ENCODE results near the gene ZBTB34.
"Not testable (repeated sequence)": the region's sequence is repeated elsewhere in the genome, so short reads cannot be mapped to it uniquely, and the experiment has no call there.

The ZBTB34 gene, protein sequence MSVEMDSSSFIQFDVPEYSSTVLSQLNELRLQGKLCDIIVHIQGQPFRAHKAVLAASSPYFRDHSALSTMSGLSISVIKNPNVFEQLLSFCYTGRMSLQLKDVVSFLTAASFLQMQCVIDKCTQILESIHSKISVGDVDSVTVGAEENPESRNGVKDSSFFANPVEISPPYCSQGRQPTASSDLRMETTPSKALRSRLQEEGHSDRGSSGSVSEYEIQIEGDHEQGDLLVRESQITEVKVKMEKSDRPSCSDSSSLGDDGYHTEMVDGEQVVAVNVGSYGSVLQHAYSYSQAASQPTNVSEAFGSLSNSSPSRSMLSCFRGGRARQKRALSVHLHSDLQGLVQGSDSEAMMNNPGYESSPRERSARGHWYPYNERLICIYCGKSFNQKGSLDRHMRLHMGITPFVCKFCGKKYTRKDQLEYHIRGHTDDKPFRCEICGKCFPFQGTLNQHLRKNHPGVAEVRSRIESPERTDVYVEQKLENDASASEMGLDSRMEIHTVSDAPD

DNA sequence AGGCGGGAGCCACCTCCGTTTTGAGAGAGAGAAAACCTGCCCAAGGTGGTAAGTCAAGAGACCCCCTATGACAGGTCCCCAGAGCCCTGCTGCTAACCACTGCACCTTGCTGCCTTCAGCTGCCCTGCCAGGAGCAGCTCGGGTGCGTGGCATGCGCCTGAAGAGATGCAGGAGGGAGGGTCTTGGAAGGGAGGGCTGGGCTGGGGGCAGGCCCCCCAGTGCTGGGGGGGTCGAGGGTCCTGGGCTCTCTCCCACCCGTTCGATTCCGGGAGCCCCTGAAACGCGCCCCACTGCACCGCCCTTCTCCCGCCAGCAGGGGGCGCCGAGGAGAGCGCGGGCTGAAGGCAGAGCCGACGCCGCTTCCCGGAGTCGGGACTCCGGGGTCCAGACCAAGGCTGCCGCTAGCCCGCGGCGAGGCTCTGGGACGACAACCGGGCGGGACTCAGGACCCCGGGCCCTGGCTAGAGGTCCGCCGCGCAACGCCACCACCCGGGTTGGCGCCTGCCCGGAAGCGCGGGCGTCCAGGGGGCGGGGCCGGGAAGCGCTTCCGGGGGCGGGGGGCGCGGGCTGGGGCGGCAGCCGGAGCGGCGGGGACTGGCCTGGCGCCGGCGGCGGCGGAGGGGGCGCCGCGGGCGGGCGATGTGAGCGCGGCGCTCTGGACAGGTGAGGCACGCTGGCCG is at the start of gene ZBTB34:
Gene ZBTB34, plus strand, starts transcription at position 563 of the 680 bp plus-strand sequence. CDS start 18,761 bp downstream, outside the sequence.
- no peak for DNase-seq (ENCODE audit: low read depth)

DNA sequence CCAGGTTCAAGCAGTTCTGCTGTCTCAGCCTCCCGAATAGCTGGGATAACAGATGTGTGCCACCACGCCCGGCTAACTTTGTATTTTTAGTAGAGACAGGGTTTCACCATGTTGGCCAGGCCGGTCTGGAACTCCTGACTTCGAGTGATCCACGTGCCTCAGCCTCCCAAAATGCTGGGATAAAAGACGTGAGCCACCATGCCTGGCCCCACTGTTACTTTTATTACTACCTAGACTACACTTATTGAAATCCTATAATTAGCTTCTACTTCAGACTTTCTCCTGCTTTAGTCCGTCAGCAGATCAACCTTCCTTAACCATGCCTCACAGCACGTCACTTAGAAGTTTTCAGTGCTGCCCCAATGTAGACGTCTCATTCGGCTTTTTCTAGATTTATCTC is 47.4 kb upstream of the ZBTB34 start:
- no peak for DNase-seq (ENCODE audit: low read depth)

DNA sequence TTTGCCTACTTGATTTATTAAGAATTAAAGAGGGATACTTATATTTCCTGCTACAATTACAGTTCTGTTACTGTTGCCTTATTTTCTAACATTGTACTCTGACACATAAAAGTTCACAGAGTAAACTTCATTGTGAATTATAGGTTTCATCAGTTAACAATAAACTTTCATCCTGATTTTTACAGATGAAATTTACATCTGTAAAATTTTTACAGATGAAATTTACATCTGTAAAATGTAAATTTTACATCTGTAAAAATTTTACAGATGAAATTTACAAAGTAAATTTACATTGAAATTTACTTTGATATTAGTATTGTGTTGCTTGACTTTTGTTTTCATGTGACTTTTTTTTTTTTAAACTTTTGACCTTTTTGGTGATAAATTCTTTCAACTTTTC is 46.3 kb upstream of the ZBTB34 start:
- DNase-seq (ENCODE audit: low read depth) = no peak

DNA sequence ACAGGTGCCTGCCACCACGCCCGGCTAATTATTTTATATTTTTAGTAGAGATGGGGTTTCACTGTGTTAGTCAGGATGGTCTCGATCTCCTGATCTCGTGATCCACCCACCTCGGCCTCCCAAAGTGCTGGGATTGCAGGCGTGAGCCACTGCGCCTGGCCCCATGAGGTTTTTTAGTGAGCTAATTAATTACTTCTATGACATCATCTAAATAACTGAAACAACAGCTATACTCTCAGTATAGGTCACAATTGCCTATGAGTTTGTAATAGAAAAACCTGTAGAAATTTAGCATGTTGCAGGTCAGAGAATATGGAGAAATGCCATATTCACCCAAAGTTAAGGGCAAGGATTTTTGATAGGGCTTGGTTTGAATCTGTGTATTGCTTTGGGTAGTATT is 42.8 kb upstream of the ZBTB34 start:
- DNase-seq (ENCODE audit: low read depth) = not testable (repeated sequence)

DNA sequence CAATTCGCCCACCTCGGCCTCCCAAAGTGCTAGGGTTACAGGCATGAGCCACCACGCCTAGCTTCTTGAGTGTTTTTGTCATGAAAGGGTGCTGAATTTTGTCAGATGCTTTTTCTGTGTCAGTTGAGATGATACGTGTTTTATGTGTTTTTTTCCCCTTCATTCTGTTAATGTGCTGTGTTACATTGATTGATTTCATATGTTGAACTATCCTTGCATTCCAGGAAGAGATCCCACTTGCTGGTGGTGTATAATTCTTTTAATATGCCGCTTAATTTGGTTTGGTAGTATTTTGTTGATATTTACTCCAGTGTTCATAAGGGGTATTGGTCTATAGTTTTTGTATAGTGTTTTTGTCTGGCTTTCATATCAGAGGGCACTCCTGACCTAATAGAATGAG is 42.0 kb upstream of the ZBTB34 start:
- no peak for DNase-seq (ENCODE audit: low read depth)

DNA sequence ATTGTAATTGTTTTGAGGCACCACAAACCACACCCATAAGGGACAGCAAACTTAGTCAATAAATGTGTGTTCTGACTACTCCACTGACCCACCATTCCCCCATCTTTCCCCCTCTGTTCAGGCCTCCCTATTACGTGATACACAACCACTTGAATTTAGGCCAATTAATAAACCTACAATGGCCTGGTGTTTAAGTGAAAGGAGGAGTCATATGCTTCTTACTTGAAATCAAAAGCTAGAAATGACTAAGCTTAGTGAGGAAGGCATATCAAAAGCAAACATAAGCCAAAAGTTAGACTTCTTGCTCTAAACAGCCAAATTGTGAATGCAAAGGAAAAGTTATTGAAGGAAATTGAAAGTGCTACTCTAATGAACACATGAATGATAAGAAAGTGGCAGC is 41.0 kb upstream of the ZBTB34 start:
- DNase-seq (ENCODE audit: low read depth) = no peak

DNA sequence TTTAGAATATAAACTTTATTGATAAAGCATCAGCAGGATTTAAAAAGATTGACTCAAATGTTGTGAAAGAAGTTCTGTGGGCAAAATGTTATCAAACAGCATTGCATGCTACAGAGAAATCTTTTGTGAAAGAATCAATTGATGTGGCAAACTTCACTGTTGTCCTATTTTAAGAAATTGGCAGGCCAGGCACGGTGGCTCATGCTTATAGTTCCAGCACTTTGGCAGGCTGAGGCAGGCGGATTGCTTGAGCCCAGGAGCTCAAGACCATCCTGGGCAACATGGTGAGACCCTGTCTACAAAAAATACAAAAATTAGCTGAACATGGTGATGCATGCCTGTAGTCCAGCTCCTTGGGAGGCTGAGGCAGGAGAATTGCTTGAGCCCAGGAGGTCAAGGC is 38.2 kb upstream of the ZBTB34 start:
- DNase-seq (ENCODE audit: low read depth) = no peak

DNA sequence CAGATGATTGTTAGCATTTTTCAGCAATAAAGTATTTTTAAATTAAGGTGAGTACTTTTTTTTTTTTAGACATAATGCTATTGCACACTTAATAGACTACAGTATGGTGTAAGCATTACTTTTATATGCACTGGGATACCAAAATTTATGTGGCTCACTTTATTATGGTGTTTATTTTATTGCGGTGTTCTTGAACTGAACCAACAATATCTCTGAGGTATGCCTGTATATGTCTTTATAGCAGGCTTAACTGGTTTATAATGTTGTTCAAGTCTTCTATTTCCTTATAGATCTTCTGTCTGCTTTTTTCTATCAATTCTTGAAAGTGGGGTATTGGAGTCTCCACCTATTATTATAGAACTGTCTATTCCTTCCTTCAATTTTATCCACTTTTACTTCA is 37.6 kb upstream of the ZBTB34 start:
- no peak for DNase-seq (ENCODE audit: low read depth)

DNA sequence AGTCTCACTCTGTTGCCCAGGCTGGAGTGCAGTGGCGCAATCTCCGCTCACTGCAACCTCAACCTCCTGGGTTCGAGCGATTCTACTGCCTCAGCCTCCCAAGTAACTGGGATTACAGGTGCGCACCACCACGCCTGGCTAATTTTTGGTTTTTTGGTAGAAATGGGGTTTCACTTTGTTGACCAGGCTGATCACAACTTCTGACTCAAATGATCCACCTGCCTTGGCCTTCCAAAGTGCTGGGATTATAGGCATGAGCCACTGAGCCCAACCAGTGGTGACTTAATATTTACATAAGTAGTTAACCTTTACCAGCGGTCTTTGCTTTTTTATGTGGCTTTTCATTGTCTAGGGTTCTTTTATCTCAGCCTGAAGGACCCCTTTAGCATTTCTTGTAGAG is 36.4 kb upstream of the ZBTB34 start:
- not testable (repeated sequence) for DNase-seq (ENCODE audit: low read depth)

DNA sequence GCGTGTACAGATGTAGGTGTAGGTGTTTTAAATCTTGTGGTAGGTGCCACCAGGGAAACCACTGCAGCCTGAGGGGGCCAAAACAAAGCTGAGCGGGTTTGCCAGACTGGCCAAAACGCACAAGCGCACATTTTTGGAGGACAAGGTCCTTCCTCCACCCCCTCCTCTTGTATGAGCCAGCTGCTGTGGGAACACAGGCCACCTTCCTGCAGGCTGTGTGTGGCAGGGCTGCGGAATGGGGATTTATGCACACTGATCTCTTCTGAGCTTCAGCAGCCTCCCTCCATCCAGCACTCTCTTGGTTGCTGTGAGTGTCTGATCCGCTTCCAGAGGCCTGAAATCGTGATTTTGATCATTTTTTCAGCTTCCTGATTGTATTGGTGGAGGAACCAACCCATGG is 33.2 kb upstream of the ZBTB34 start:
- no peak for DNase-seq (ENCODE audit: low read depth)

DNA sequence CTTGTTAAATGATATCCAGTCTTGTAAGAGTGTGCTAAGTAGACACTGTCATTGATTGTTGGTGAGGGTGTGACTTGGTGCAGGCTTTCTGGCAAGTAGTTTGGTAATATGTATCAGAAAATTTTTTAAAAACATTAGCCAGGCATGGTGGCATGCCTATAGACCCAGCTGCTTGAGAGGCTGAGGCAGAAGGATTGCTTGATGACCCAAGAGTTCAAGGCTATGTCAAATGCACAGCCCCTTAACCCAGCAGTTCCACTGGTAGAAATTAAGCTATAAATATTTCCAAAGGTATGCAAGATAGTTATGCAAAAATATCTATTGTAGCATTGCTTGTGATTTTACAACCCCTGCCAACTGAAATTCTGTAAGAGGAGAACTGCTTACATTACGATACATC is 31.4 kb upstream of the ZBTB34 start:
- no peak for DNase-seq (ENCODE audit: low read depth)

DNA sequence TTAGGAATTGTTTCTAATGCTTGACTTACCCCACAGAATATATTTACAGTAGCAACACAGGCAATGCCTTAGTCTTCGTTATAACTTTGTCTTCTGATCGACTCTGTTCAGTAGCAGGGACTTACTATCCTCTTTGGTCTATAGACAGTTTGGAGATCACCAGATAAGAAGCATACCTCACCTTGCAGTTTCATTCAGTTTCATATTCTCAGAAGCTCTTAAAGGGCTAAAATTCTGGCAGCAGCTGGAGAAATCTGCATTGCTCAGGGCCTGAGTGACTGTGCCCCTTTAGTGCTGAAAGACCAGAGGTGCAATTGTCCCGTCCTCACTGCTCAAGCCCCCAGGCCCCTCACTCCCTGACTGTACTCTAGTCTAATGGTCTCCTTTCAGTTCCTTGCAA is 29.6 kb upstream of the ZBTB34 start:
- no peak for DNase-seq (ENCODE audit: low read depth)

DNA sequence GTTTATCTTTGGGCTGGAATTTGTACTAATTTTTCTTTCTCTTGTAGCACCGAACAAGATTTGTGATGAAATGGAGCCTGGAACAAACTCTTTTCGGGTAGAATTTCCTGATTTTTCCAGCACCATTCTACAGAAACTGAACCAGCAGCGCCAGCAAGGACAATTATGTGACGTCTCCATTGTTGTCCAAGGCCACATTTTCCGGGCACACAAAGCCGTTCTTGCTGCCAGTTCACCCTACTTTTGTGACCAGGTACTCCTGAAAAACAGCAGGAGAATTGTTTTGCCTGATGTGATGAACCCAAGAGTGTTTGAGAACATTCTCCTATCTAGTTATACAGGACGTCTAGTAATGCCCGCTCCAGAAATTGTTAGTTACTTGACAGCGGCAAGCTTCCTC is 28.0 kb upstream of the ZBTB34 start:
- no peak for DNase-seq (ENCODE audit: low read depth)

DNA sequence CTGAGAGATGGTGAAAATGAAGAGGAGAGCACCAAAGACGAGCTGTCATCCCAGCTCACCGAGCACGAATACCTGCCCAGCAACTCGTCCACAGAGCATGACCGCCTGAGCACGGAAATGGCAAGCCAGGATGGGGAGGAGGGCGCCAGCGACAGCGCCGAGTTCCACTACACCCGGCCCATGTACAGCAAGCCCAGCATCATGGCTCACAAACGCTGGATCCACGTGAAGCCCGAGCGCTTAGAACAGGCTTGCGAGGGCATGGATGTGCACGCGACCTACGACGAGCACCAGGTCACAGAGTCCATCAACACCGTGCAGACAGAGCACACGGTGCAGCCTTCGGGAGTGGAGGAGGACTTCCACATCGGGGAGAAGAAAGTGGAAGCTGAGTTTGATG is 27.4 kb upstream of the ZBTB34 start:
- DNase-seq (ENCODE audit: low read depth) = no peak

DNA sequence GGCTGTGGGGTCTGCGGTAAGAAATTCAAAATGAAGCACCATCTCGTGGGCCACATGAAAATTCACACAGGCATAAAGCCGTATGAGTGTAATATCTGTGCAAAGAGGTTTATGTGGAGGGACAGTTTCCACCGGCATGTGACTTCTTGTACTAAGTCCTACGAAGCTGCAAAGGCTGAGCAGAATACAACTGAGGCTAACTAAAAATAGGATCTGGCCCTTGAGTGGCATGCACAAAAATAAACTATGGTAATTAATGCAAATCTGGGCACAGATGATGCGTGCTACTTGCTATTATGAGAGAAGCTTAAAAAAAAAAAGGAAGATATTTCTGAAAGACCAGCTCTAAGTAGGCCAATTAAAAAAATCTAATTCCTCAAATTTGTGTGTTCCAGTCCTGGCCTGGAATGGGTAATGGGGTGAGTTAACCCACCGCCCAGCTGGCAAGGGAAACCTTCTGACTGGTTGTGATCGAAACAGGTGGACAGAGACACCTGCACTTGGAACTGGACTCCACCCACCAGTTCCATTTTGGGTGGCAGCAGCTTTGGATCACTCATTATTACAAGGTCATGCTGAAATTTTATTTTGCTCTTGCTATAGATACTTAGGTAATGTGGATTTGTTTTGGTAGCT is 26.6 kb upstream of the ZBTB34 start:
- DNase-seq (ENCODE audit: low read depth) = no peak

DNA sequence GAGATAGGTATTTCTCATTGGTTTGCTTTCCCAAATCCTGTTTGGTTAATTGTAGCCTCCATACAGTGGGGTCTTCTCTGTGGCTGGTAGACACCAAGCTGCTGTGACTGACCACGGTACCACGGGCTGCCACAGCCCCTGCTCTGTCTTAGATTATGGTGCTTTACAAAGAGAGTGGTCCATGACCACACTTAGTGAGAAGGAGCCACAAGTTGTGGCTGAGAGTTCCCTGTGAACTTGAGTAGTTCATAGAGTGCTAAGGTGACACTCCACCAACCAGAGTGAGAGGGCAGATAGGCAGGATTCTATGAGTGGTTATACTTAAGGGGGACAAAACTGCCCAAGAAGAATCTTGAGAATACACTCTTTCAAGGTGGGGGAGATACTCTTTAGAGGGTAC is 25.8 kb upstream of the ZBTB34 start:
- DNase-seq (ENCODE audit: low read depth) = no peak

DNA sequence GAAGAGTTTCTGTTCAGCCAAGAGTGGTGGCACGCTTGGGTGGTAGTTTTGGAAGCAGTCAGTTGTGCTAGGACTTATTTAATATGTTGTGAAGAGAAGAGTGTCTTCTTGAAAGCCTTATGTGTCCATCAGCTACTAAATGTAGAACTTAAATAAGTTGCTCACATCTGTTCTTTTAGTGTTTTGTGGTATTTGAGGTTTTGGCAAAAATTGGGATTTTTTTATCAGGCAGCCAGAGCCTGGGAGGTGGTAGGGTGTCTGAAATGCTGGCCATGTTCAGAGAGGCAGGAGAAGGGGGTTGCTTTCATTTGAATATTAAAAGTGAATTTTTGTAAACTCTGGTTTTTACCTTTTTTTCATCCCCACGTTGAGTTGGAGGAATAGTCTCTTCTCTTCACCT is 24.2 kb upstream of the ZBTB34 start:
- no peak for DNase-seq (ENCODE audit: low read depth)

DNA sequence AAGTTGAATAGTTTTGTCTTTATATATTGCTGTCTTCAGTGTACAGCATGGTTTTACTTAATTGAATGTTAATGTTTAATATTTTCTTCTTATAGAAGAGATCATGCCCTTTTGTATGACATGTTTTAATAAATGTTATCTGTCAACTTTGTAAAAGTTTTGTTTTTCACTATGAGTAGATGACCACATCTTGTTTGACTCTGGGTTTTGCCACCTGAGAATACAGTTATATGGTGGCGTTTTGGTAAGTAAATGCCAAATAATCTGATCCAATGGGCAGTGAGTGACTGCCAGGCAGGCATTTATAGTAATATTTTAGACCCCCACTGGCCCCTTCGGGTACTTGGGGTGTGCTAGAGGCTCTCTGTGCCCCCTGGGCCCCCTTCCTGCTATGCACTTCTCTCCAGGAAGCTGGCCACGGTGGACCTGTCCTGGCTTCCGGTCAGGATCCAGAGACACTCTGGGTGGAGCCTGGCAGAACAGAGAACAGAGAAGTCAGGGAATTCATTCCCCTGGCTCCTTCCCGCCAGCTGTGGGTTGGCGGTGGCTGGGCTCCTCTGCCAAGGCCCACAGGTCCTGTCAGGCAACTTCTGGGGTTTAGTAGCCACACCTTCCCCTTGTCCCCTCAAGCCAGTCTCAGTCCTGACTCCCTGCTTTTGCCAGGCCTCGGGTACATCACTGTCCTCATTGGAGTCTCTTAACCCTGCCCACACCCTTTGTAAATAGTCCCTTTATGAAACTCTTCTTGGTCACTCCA is 22.2 kb upstream of the ZBTB34 start:
- no peak for DNase-seq (ENCODE audit: low read depth)

DNA sequence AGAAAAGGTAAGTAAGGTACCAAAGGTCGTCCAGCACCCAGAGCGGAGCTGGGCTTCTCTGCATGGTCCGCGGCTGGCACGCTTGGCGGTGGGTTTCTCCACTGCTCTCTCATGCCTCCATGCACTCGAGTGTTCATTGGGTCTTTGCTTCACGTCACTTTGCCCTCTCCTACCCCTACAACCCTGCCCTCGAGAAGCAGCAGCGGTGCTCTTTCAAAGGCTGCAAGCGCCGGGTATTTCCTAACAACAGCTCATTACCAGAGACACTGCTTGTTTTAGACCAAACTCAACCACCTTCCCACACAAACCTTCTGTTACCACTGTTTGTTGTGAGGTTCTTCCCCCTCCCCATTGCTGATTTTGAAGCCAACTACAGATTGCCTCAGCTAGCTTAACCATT is 21.5 kb upstream of the ZBTB34 start:
- DNase-seq (ENCODE audit: low read depth) = no peak

DNA sequence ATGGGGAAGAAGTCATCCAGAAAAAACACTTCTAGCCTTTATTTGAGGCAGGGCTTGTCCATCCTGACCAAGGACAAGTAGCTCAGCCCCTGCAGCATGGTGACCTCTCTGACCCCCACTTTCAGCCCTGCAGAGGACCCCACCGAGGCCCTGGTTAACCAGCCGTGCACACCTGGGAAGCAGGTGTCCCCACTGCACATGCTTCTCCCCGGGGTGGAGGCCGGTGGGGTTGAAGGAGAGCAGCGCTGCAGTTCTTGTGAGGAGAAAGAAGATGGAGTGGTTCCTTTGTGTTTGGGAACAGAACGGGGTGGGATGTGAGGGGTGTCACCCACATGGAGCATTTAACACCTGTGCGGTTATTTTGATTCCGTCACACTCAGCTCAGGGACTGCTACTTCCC is 21.1 kb upstream of the ZBTB34 start:
- DNase-seq (ENCODE audit: low read depth) = no peak

DNA sequence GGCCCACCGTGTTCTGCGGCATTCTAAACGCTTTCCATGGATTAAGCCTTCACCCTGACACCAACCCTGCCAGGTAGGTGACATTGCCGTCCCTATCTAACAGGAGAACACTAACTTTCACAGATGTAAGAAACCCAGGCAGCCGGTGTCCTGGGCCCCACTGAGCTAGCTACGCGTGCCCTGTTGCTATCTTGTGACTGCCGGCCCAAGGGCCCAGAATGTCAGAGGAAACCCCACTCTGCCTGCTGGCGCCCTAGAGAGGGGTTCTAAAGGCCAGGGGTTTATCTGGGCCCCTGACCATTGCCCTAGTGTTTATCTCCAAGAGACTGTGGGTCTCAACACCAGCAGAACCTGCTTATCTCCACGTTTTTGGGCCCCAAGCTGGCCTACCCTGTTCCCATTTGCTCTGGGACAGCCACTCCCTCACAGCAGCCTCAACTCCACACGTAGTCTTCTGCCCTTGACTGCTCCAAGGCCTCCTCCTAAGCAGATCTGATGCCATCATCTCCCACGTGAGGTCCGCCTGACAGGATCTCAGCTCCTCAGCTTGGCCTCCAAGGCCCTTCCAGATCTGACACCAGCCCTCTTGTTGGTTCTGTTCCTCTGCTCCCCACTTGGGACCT is 18.1 kb upstream of the ZBTB34 start:
- DNase-seq (ENCODE audit: low read depth) = no peak
